ENCODE results near the gene SULT1A2.
"Not testable (repeated sequence)": the region's sequence is repeated elsewhere in the genome, so short reads cannot be mapped to it uniquely, and the experiment has no call there.

Gene SULT1A2

GRCh38 chr16:28612359-28613280 is 15.8 kb upstream of the SULT1A2 start:
- H3K79me2 ChIP-seq (ENCODE audit: low read length); H3K4me1 ChIP-seq (ENCODE audit: low read length); H3K4me3 ChIP-seq (ENCODE audit: low read length); H3K27ac ChIP-seq (ENCODE audit: low read length); DNase-seq; H3K9me2 ChIP-seq (replicated peaks; ENCODE audit: insufficient read depth, low read length); H3K36me3 ChIP-seq (replicated peaks; ENCODE audit: insufficient read depth, low read length); H3K27me3 ChIP-seq (replicated peaks; ENCODE audit: insufficient read depth, low read length); H3K9me3 ChIP-seq (replicated peaks; ENCODE audit: insufficient read depth, low read length); H3K9ac ChIP-seq (ENCODE audit: low read length); H3K4me2 ChIP-seq (ENCODE audit: low read depth, low read length); H4K20me1 ChIP-seq (ENCODE audit: insufficient read depth, low read length); H2AFZ ChIP-seq (ENCODE audit: low read length); H3F3A ChIP-seq (ENCODE audit: insufficient read depth, low read length): not testable (repeated sequence)

GRCh38 chr16:28610595-28611191 is 13.8 kb upstream of the SULT1A2 start:
- no peaks in the 10 kb centered on the region for H3K9me3 ChIP-seq (replicated peaks; ENCODE audit: insufficient read depth, low read length)
- H3K9ac ChIP-seq (ENCODE audit: low read length): no peak overlapping the region
- H3K79me2 ChIP-seq (ENCODE audit: low read length): no peaks in the 10 kb centered on the region
- no peak overlapping the region for H3K4me2 ChIP-seq (ENCODE audit: low read depth, low read length)
- H3K36me3 ChIP-seq (replicated peaks; ENCODE audit: insufficient read depth, low read length): no peaks in the 10 kb centered on the region
- H3K27me3 ChIP-seq (replicated peaks; ENCODE audit: insufficient read depth, low read length): no peaks in the 10 kb centered on the region
- H4K20me1 ChIP-seq (ENCODE audit: insufficient read depth, low read length): no peaks in the 10 kb centered on the region
- H3K4me3 ChIP-seq (ENCODE audit: low read length): no peak overlapping the region
- no peak overlapping the region for H2AFZ ChIP-seq (ENCODE audit: low read length)
- no peak for DNase-seq
- H3K27ac ChIP-seq (ENCODE audit: low read length): no peak overlapping the region
- TF ChIP-seq EZH2phosphoT487 (IDR thresholded peaks at IDR 0.05; ENCODE audit: low read length) (no peak), EZH2 (optimal IDR thresholded peaks at IDR 0.05; ENCODE audit: low read depth, low read length) (no peak), CTCF (IDR thresholded peaks at IDR 0.05; ENCODE audit: low read length) (no peak)
- H3F3A ChIP-seq (ENCODE audit: insufficient read depth, low read length): no peaks in the 10 kb centered on the region
- H3K9me2 ChIP-seq (replicated peaks; ENCODE audit: insufficient read depth, low read length): no peaks in the 10 kb centered on the region
- H3K4me1 ChIP-seq (ENCODE audit: low read length): no peaks in the 10 kb centered on the region

- Histone ChIP-seq H3K27me3 (replicated peaks; ENCODE audit: insufficient read depth, low read length) (no peaks in the 10 kb centered on the region), H3K4me3 (ENCODE audit: low read length) (no peak within 1 kb of the TSS), H2AFZ (ENCODE audit: low read length) (no peak within 1 kb of the TSS), H3K9me3 (replicated peaks; ENCODE audit: insufficient read depth, low read length) (no peaks in the 10 kb centered on the region), H3K4me2 (ENCODE audit: low read depth, low read length) (no peak within 1 kb of the TSS), H3K9ac (ENCODE audit: low read length) (no peak within 1 kb of the TSS), H3K36me3 (replicated peaks; ENCODE audit: insufficient read depth, low read length) (no peaks in the 10 kb centered on the region), H4K20me1 (ENCODE audit: insufficient read depth, low read length) (no peaks in the 10 kb centered on the region), H3K79me2 (ENCODE audit: low read length) (no peaks in the 10 kb centered on the region), H3F3A (ENCODE audit: insufficient read depth, low read length) (no peaks in the 10 kb centered on the region), H3K9me2 (replicated peaks; ENCODE audit: insufficient read depth, low read length) (no peaks in the 10 kb centered on the region), H3K27ac (ENCODE audit: low read length) (no peak within 1 kb of the TSS), H3K4me1 (ENCODE audit: low read length) (no peaks in the 10 kb centered on the region)
- no peak for TF ChIP-seq EZH2phosphoT487 (IDR thresholded peaks at IDR 0.05; ENCODE audit: low read length)
- no peak for TF ChIP-seq EZH2 (optimal IDR thresholded peaks at IDR 0.05; ENCODE audit: low read depth, low read length)
- TF ChIP-seq CTCF (IDR thresholded peaks at IDR 0.05; ENCODE audit: low read length): no peak
- DNase-seq: no peak
Measured at GRCh38 chr16:28609631-28610594, 13.1 kb upstream of the SULT1A2 start, which contains the start of gene SULT1A1. TSS of gene SULT1A1 (minus strand) at chr16:28610044. CDS start at chr16:28608855, 1,189 bp downstream.

GRCh38 chr16:28608867-28609596 is 12.2 kb upstream of the SULT1A2 start:
- not testable (repeated sequence) for H3K4me1 ChIP-seq (ENCODE audit: low read length); H3K4me2 ChIP-seq (ENCODE audit: low read depth, low read length); H3K36me3 ChIP-seq (replicated peaks; ENCODE audit: insufficient read depth, low read length); H3K79me2 ChIP-seq (ENCODE audit: low read length); H3K4me3 ChIP-seq (ENCODE audit: low read length); H3K9me2 ChIP-seq (replicated peaks; ENCODE audit: insufficient read depth, low read length); DNase-seq; H3K9me3 ChIP-seq (replicated peaks; ENCODE audit: insufficient read depth, low read length); H4K20me1 ChIP-seq (ENCODE audit: insufficient read depth, low read length); H2AFZ ChIP-seq (ENCODE audit: low read length); H3F3A ChIP-seq (ENCODE audit: insufficient read depth, low read length); H3K27ac ChIP-seq (ENCODE audit: low read length); H3K9ac ChIP-seq (ENCODE audit: low read length); H3K27me3 ChIP-seq (replicated peaks; ENCODE audit: insufficient read depth, low read length)

GRCh38 chr16:28608496-28608808 is 11.6 kb upstream of the SULT1A2 start:
- H3K79me2 ChIP-seq (ENCODE audit: low read length); H3F3A ChIP-seq (ENCODE audit: insufficient read depth, low read length); H3K4me1 ChIP-seq (ENCODE audit: low read length); H3K9ac ChIP-seq (ENCODE audit: low read length); H3K4me3 ChIP-seq (ENCODE audit: low read length); H3K9me2 ChIP-seq (replicated peaks; ENCODE audit: insufficient read depth, low read length); H3K27ac ChIP-seq (ENCODE audit: low read length); H3K36me3 ChIP-seq (replicated peaks; ENCODE audit: insufficient read depth, low read length); H2AFZ ChIP-seq (ENCODE audit: low read length); H3K27me3 ChIP-seq (replicated peaks; ENCODE audit: insufficient read depth, low read length); H3K9me3 ChIP-seq (replicated peaks; ENCODE audit: insufficient read depth, low read length); DNase-seq; H3K4me2 ChIP-seq (ENCODE audit: low read depth, low read length); H4K20me1 ChIP-seq (ENCODE audit: insufficient read depth, low read length): not testable (repeated sequence)
